Breast epithelium (tissue), 3 donors: Measurements from ENCODE around the gene KRT2.

Experiments
- POLR2A ChIP-seq: fragments of 450-650 bp; IDR thresholded peaks from one replicate; pipeline ENCODE4 v1.6.1; 2016; ENCODE audit warnings: antibody characterized with exemption, mild to moderate bottlenecking, moderate library complexity
- POLR2AphosphoS5 ChIP-seq, 3 donors: sonication (generic); formaldehyde crosslinking; IDR thresholded peaks; one replicate each; pipeline ENCODE4 v1.6.1; 2017; ENCODE audit warnings: antibody characterized with exemption in 3 of 3
- TF ChIP-seq, protein P1 (sequence below), 3 donors: fragments of 450-650 bp; IDR thresholded peaks; one replicate each; pipeline ENCODE4 v1.5.1; 2016 to 2017; ENCODE audit warnings: antibody characterized with exemption in 3 of 3, mild to moderate bottlenecking in 3 of 3, moderate library complexity in 3 of 3

DNA sequence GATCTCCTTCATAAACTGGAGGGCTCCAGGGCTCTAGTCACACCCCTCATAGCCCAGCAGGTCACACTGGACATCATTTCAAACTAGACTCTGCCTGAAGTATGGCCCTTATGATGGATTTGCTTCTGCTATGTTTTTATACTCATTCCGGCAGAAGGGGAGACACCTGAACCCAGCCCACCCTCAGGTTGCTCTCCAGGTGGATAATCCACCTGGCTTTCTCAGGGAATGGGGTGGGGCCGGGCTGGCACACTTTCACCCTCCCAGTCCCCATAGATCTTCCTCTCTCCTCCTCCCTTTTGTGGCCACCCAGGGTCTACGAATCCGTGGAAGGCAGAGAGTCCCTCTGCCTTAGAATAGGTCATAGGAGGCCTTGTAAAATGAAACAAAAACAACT is 23.9 kb downstream of the KRT2 start:
- TF ChIP-seq POLR2A (no peak), POLR2AphosphoS5 (IDR thresholded peaks at IDR 0.05) (no peak)
- TF ChIP-seq, protein P1, sequence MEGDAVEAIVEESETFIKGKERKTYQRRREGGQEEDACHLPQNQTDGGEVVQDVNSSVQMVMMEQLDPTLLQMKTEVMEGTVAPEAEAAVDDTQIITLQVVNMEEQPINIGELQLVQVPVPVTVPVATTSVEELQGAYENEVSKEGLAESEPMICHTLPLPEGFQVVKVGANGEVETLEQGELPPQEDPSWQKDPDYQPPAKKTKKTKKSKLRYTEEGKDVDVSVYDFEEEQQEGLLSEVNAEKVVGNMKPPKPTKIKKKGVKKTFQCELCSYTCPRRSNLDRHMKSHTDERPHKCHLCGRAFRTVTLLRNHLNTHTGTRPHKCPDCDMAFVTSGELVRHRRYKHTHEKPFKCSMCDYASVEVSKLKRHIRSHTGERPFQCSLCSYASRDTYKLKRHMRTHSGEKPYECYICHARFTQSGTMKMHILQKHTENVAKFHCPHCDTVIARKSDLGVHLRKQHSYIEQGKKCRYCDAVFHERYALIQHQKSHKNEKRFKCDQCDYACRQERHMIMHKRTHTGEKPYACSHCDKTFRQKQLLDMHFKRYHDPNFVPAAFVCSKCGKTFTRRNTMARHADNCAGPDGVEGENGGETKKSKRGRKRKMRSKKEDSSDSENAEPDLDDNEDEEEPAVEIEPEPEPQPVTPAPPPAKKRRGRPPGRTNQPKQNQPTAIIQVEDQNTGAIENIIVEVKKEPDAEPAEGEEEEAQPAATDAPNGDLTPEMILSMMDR (IDR thresholded peaks at IDR 0.05), result no peak
